ENCODE data around the gene ADCY7.

DNA sequence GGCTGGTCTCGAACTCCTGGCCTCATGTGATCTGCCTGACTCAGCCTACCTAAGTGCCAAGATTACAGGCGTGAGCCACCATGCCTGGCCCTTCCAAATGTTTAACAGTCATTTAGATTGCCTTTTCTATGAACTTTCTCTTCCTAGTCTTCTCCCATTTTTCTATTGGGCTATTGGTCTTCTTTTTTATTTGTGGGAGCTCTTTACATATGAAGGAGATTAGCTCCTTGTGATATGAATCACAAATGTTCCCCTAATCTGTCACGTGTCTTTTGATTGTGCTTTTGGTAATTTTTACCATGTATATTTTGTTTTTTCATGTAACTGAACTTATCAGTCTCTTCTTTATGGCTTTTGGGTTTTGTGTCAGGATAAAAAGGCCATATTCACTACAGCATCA, 11.9 kb downstream of the ADCY7 start:
- no peak for TF ChIP-seq POLR2AphosphoS5 (IDR thresholded peaks at IDR 0.05; ENCODE audit: low read depth, low read length)
- no peak for TF ChIP-seq POLR2A (IDR thresholded peaks at IDR 0.05; ENCODE audit: low read depth, low read length)
- no peak for TF ChIP-seq POU2F2 (IDR thresholded peaks at IDR 0.05; ENCODE audit: low read depth, low read length)

Measured in GM12891 (cell line).